ENCODE data around the gene COL18A1. TPM values are rescaled to one million over a fixed set of nuclear protein-coding genes. Genes with fewer than 3 reads are reported as not detected.

COL18A1 gene
- total and polyA plus RNA-seq, 9 of the 15 experiments (the other 6 are each of a cell fraction or from before 2014, with no cell fraction given): 0.14 to 16.4 (median 2.0) TPM

- TF ChIP-seq MITF (IDR thresholded peaks at IDR 0.05) (peak; percentile 92), ZNF384 (IDR thresholded peaks at IDR 0.05; ENCODE audit: low read depth, low read length) (no peak), SLC30A9 (CRISPR knock-in tag; IDR thresholded peaks at IDR 0.05) (no peak), CBFB (CRISPR knock-in tag; IDR thresholded peaks at IDR 0.05) (no peak), ARNT (IDR thresholded peaks at IDR 0.05) (peak in 1 of 2 experiments; percentile 71; a peak in 1 of 4 replicates), RFX1 (IDR thresholded peaks at IDR 0.05) (no peak), PRDM10 (IDR thresholded peaks at IDR 0.05; ENCODE audit: partially characterized antibody) (peak; percentile 38), RBFOX2 (IDR thresholded peaks at IDR 0.05; ENCODE audit: low read depth, low read length) (peak; percentile 72), NEUROD1 (IDR thresholded peaks at IDR 0.05; ENCODE audit: borderline replicate concordance, low read depth, low read length, partially characterized antibody) (no peak), THRAP3 (IDR thresholded peaks at IDR 0.05; ENCODE audit: borderline replicate concordance) (no peak), ZBED1 (IDR thresholded peaks at IDR 0.05) (peak; percentile 94), FOXP1 (CRISPR knock-in tag; IDR thresholded peaks at IDR 0.05) (no peak), ZSCAN29 (IDR thresholded peaks at IDR 0.05) (no peak), ZNF639 (CRISPR knock-in tag; conservative IDR thresholded peaks at IDR 0.05 in 1 of 2, IDR thresholded peaks at IDR 0.05 in 1 of 2) (peak in 1 of 2 experiments; percentile 94; a peak in 2 of 4 replicates), TARDBP (IDR thresholded peaks at IDR 0.05) (peak; percentile 21; the same call in 1 of the 2 replicates), ZNF431 (CRISPR knock-in tag; IDR thresholded peaks at IDR 0.05) (no peak), HMGXB4 (CRISPR knock-in tag; IDR thresholded peaks at IDR 0.05) (no peak)
Measured at GRCh38 chr21:45410865-45411809, 6.2 kb downstream of the COL18A1 start (continued).
